GM23338 (cell line): ENCODE results near the gene APAF1. TPM values are rescaled to one million over a fixed set of nuclear protein-coding genes. Genes with fewer than 3 reads are reported as not detected.

ENCODE experiments used
- CREB1 ChIP-seq: fragments of 250-450 bp; sonication (Bioruptor Pico); IDR thresholded peaks from 2 replicates; pipeline ENCODE4 v1.5.0; 2020; ENCODE audit warnings: low read depth, mild to moderate bottlenecking, moderate library complexity
- POLR2AphosphoS5 ChIP-seq: IDR thresholded peaks from 2 replicates; pipeline ENCODE4 v1.6.1; 2016; ENCODE audit warnings: antibody characterized with exemption, low read depth
- ZNF114 ChIP-seq: fragments of 250-450 bp; sonication (Bioruptor Pico); IDR thresholded peaks from 2 replicates; pipeline ENCODE4 v1.5.0; 2020; ENCODE audit warnings: mild to moderate bottlenecking, moderate library complexity
- ZNF331 ChIP-seq: fragments of 250-450 bp; sonication (Bioruptor Pico); IDR thresholded peaks from 2 replicates; pipeline ENCODE4 v1.5.0; 2020; ENCODE audit warnings: low read depth, mild to moderate bottlenecking, moderate library complexity
- polyA plus RNA-seq: library from polyadenylated mRNA; unstranded; fragments of >200 nt; fragmentation: Nextera tagmentation; extraction: Ambion mirVana; gene quantifications from 2 replicates; pipeline ENCODE4 v1.2.1, GENCODE V29; 2016
- total RNA-seq: library from RNA; depleted of rRNA; stranded (reverse); fragments of >200 nt; shearing (Covaris generic); gene quantifications from 2 replicates; pipeline ENCODE4 v1.2.3, GENCODE V29; 2014
- TF ChIP-seq, protein P1 (sequence below): fragments of 250-450 bp; sonication (Bioruptor Pico); IDR thresholded peaks from 2 replicates; pipeline ENCODE4 v1.5.0; 2020; ENCODE audit warnings: mild to moderate bottlenecking, moderate library complexity
- TF ChIP-seq, protein P2 (sequence below): IDR thresholded peaks from one replicate; pipeline ENCODE4 v1.6.1; 2018; ENCODE audit warnings: antibody characterized with exemption; ENCODE audit not compliant: unreplicated experiment

The APAF1 gene
- total and polyA plus RNA-seq, 2 experiments from 2014 or later: 12.0 to 31.2 TPM

DNA sequence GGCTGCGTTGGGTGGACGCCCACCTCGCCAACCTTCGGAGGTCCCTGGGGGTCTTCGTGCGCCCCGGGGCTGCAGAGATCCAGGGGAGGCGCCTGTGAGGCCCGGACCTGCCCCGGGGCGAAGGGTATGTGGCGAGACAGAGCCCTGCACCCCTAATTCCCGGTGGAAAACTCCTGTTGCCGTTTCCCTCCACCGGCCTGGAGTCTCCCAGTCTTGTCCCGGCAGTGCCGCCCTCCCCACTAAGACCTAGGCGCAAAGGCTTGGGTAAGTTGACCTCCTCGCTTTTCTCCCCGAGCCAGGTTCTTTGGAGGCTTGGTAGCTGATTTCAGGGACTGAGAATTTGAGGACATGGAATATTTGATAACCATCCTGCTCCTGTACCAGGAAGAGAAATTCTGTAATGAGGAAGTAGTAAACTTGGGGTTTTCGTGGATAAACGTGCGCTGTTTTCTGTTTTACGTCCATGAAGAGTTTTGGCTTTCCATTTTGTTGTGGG lies 530 bp downstream of the APAF1 start (continued):
- TF ChIP-seq, protein P1, sequence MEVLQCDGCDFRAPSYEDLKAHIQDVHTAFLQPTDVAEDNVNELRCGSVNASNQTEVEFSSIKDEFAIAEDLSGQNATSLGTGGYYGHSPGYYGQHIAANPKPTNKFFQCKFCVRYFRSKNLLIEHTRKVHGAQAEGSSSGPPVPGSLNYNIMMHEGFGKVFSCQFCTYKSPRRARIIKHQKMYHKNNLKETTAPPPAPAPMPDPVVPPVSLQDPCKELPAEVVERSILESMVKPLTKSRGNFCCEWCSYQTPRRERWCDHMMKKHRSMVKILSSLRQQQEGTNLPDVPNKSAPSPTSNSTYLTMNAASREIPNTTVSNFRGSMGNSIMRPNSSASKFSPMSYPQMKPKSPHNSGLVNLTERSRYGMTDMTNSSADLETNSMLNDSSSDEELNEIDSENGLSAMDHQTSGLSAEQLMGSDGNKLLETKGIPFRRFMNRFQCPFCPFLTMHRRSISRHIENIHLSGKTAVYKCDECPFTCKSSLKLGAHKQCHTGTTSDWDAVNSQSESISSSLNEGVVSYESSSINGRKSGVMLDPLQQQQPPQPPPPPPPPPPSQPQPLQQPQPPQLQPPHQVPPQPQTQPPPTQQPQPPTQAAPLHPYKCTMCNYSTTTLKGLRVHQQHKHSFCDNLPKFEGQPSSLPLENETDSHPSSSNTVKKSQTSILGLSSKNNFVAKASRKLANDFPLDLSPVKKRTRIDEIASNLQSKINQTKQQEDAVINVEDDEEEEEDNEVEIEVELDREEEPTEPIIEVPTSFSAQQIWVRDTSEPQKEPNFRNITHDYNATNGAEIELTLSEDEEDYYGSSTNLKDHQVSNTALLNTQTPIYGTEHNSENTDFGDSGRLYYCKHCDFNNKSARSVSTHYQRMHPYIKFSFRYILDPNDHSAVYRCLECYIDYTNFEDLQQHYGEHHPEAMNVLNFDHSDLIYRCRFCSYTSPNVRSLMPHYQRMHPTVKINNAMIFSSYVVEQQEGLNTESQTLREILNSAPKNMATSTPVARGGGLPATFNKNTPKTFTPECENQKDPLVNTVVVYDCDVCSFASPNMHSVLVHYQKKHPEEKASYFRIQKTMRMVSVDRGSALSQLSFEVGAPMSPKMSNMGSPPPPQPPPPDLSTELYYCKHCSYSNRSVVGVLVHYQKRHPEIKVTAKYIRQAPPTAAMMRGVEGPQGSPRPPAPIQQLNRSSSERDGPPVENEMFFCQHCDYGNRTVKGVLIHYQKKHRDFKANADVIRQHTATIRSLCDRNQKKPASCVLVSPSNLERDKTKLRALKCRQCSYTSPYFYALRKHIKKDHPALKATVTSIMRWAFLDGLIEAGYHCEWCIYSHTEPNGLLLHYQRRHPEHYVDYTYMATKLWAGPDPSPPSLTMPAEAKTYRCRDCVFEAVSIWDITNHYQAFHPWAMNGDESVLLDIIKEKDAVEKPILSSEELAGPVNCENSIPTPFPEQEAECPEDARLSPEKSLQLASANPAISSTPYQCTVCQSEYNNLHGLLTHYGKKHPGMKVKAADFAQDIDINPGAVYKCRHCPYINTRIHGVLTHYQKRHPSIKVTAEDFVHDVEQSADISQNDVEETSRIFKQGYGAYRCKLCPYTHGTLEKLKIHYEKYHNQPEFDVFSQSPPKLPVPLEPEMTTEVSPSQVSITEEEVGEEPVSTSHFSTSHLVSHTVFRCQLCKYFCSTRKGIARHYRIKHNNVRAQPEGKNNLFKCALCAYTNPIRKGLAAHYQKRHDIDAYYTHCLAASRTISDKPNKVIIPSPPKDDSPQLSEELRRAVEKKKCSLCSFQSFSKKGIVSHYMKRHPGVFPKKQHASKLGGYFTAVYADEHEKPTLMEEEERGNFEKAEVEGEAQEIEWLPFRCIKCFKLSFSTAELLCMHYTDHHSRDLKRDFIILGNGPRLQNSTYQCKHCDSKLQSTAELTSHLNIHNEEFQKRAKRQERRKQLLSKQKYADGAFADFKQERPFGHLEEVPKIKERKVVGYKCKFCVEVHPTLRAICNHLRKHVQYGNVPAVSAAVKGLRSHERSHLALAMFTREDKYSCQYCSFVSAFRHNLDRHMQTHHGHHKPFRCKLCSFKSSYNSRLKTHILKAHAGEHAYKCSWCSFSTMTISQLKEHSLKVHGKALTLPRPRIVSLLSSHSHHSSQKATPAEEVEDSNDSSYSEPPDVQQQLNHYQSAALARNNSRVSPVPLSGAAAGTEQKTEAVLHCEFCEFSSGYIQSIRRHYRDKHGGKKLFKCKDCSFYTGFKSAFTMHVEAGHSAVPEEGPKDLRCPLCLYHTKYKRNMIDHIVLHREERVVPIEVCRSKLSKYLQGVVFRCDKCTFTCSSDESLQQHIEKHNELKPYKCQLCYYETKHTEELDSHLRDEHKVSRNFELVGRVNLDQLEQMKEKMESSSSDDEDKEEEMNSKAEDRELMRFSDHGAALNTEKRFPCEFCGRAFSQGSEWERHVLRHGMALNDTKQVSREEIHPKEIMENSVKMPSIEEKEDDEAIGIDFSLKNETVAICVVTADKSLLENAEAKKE (CRISPR knock-in tag): no peak
- TF ChIP-seq ZNF114 (CRISPR knock-in tag) (no peak), POLR2AphosphoS5 (no peak), ZNF331 (CRISPR knock-in tag) (no peak), CREB1 (CRISPR knock-in tag) (no peak)
- TF ChIP-seq, protein P2, sequence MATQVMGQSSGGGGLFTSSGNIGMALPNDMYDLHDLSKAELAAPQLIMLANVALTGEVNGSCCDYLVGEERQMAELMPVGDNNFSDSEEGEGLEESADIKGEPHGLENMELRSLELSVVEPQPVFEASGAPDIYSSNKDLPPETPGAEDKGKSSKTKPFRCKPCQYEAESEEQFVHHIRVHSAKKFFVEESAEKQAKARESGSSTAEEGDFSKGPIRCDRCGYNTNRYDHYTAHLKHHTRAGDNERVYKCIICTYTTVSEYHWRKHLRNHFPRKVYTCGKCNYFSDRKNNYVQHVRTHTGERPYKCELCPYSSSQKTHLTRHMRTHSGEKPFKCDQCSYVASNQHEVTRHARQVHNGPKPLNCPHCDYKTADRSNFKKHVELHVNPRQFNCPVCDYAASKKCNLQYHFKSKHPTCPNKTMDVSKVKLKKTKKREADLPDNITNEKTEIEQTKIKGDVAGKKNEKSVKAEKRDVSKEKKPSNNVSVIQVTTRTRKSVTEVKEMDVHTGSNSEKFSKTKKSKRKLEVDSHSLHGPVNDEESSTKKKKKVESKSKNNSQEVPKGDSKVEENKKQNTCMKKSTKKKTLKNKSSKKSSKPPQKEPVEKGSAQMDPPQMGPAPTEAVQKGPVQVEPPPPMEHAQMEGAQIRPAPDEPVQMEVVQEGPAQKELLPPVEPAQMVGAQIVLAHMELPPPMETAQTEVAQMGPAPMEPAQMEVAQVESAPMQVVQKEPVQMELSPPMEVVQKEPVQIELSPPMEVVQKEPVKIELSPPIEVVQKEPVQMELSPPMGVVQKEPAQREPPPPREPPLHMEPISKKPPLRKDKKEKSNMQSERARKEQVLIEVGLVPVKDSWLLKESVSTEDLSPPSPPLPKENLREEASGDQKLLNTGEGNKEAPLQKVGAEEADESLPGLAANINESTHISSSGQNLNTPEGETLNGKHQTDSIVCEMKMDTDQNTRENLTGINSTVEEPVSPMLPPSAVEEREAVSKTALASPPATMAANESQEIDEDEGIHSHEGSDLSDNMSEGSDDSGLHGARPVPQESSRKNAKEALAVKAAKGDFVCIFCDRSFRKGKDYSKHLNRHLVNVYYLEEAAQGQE: no peak
